CD4-positive, alpha-beta T cell treated with Interleukin-6 at 100 ng/mL for 8 hours (primary cell): ENCODE measurements around the gene PDIK1L.

Experiments used
- DNase-seq: peaks from one replicate; pipeline ENCODE4 v3.0.0-alpha.2; 2020; ENCODE audit warnings: mixed read lengths, low spot score

Gene PDIK1L

DNA sequence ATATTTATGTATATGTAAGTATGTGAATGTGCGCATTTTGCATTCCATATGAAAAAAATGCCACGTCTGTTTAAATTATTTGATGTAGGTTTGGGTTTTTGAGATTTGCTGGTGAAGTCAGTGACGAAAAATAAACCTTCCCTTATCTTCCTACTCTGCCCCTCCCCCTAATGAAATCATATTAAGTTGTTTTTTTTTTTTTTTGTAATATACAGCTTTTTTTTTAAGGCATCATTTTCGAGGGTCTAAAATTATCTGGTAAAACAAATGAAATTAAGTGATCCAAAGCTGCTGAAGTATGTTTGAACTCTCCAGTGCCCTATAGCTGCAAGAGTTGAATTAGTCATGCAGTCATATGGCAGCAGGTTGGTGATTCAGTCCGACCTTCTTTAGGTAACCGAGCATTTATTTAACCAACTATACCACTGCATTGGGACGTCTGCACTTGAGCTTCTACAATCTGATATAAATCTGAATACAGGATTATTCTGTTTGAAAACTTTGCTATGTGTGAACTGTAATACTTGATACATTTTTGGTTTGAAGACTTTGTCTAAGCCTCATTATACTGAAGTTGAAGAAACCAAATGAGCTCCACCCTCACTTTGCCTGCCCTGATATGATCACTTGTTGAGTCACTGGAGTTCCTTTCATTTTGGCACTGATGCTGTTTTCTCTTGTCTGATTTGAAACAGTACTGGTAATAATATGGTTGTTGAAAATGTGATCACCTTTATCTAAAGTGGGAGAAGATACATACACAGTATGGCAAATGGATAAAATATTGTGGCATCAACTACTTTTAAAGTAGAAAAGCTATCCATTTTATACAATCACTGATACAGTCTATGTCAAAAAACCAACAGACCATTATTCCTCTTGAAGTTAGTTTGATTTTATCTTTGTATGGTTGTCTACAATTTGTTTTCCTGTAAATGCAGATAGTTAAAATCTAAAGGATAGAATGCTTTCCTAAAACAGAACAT lies 11.7 kb downstream of the PDIK1L start:
- peak; percentile 28 for DNase-seq

DNA sequence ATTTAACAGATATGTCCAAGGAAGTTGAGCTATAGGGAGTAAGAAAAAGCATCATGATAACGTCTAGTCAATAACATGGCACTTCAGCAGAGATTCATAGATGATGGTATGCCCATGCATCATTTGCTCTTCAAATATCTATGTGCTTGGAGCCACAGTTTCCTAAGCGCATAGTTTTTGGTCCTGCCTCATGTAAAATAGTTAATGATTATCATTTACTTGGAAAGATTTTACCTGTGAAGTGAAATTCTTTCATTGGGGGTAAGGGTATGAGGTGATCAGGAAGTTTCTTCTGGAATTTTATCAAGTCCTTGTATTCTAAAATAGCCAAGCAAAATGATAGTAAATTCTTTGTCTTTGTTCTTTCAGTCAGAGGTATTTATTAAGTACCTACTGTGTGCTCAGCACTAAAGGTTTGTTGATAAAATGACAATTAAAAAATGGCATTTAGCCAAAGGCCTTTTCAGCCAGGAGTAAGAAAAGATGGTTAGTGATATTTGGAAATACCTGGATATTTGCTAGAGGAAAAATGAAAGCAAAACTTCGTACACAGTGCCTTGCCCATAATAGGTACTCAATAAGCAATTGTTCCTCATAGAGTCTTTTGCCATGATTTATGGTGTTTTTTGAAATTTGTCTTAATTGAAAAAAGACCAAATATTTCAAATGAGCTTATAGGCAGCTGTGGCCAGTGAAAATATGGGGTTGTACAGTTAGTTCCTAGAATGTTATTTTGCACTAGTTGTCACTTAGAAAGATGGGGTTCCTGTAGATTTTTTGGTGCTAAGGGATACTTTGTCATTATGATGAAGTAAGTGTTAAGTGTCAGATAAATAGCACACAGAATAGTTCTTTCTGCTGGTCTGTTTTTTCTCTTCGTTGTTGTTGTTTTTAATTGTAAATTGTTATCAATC lies 13.1 kb downstream of the PDIK1L start:
- no peak for DNase-seq

DNA sequence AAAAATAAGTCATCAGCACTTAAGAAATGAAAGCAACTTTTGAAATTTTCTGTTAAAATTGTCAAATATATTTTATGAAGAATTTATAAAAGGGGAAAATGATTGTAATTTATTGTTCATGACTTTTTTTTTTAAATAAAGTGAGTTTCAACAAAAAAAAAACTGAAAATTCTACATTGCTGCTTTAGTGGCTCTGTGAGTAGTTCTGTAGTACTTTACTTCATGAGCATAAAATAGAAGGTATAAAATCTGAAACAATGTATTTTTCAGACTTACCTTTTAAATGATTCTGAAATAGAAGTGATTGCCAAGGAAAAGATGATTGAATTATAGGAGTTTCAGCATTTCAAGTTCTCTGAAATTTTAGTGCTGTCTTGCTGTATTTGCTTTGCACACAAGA lies 13.8 kb downstream of the PDIK1L start:
- DNase-seq = no peak

DNA sequence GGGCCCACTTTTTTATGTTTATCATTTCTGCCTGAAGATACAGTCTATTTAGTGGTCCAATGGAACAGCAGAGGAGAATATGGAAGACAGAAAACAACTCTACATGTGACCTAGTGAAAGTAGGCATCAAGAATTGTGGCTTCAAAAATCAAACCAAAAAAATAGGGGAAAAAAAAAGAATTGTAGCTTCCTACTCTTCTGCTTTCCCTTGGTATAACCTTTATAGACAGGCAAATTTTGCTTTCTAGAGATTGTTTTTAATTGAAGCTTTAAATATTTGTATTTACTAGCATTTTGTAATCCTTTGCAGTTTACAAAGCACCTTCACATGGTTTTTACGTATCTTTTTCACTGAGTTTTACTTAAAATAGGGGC lies 14.3 kb downstream of the PDIK1L start:
- DNase-seq = no peak

DNA sequence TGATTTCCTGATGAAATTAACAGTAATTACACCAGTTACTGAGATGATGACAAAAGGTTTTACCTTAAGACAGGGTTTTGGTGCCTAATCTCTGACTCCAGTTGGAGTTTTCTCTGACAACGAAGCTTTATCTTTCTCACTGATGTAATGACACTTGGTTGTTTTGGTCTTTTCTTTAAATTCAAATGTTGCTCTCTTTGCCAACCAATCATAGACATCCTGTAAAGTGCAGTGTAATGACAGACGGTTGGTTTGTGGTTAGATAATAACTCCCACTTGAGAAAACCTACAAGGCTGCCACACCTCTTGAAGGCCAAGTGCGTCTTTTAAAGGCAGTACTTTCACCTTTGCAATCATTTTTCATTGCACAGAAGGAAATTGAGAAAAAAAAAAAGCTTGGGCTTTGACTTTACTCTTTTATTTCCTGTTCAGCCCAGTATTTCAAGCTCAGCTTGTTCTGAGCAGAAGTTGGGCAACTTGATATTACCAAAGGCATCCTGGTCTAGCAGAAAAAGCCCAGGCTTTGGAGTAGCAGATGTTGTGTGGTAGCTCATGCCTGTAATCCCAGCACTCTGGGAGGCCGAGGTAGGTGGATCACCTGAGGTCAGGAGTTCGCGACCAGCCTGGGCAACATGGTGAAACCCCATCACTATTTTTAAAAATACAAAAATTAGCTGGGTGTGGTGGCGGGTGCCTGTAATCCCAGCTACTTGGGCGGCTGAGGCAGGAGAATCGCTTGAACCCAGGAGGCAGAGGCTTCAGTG lies 14.9 kb downstream of the PDIK1L start:
- DNase-seq = peak; percentile 87

DNA sequence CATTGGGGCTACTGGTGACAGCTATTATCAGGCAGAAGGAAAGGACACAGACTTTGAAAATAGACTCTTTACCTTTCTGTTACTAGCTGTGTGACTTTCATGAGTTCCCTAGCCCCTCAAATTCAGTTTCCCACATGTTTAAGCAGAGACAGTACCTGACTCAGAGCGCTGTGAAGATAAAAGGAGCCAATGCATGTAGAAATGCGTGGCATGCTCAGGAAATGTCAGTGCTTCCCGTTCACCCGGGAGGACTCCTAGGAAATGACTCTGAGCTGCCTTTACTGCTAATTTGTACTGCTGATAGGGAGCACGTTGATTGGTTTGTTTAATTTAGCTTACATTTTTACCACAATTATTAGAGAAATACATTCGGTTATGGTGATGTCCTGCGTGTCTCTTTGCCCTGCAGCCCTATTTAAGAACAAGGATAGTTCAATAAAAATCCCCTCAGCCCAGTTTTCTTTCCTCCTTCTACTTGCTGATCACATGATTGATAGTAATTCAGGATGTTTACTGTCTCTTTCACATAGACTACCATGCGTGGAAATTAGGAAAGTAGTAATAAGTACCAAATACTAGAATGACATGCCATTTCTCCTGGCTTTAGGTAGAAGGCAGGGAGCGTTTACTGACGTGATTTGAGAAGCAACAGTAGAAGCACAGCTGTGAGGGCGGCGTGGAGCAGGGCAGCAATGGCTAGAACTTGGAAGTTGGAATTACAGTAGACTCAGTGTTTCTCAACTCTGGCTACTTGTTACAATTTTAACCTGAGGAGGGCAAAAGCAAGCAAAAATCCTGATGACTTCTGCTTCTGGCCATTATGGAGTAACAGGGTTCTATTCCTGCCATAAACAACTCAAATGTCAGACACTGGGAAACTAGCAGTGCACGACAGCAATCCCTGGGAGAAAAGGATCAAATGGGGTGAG lies 15.9 kb downstream of the PDIK1L start:
- peak; percentile 9 for DNase-seq

DNA sequence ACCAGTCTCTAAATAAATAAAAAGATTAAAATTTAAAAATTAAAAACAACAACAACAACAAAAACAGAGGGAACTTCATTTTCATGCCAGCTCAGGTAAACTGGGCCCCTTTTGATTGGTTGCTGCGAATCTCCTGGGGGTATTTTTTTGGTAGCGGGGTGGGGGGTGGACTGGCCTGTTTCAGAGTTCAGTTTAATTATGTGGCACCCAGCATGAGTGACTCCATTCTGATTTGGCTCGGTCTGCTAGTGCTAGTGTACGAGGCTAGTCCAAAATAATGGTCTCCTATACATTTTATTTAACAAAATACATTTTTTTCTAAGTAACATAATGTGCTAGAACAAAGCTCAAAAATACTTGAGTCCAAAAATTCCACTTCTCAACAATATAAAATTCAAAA lies 18.2 kb downstream of the PDIK1L start:
- no peak for DNase-seq

DNA sequence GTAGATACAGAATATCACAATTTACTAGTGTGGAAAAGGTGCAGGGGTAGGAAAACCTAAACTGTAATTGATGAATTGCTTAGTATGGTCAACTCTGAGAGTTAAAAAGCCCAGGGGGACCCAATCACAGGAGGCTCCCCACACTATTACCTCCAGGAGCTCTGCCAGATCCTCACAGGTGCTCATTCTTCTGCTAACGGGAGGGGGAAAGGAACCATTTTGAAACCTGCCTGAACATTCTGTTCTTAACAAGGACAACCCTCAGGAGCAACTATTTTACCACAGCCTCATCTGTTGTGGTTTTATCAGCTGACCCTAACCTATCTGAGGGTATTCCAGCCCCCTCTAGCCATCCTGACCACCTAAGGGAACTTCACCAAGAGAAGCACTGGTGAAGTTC lies 19.1 kb downstream of the PDIK1L start:
- no peak for DNase-seq

DNA sequence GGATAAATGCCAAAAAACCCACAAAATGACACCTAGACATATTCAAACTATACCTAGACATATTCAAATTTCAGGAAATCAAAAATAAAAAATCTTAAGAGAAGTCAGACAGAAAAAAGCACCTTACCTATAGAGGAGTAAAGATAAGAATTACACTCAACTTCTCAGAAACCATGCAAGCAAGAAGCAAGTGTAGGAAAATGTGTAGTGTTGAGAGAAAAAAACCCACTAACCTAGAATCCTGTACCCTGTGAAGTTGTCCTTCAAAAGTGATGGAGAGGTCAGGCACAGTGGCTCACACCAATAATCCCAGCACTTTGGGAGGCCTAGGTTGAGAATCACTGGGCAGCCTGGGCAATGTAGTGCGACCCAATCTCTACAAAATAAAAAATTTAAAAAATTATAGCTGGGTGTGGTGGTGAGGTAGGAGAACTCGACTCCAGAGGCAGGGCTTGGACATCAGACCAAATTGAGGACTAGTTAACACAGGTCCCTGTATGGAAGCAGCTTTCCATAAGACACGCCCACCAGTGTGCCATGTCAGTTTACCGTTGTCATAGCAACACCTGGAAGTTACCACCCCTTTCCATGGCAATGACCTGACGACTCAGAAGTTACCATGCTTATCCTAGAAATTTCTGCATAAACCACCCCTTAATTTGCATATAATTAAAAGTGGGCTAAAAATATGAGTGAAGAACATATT lies 20.7 kb downstream of the PDIK1L start:
- DNase-seq = no peak

DNA sequence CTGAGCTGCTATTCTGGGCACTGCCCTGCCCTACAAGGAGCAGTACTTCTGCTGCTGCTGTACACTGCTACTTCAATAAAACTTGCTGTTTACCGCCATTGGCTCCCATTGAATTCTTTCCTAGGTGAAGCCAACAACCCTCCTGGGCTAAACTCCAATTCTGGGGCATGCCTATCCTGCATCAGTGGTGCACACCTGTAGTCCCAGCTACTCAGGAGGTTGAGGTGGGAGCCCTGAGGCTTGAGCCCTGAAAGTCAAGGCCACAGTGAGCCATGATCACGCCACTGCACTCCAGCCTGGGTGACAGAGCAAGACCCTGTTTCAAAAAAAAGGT lies 21.2 kb downstream of the PDIK1L start:
- no peak for DNase-seq

DNA sequence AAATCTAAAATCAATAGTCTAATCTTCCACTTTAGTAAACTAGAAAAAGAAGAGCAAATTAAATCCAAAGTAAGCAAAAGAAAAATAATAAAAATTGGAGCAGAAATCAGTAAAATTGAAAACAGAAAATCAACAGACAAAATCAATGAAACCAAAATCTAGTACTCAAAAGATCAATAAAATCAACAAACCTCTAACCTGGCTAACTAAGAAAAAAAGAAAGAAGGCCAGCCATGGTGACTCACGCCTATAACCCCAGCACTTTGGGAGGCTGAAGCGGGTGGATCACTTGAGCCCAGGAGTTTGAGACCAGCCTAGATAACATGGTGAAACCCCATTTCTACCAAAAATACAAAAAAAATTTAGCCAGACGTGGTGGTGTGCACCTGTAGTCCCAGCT lies 22.8 kb downstream of the PDIK1L start:
- no peak for DNase-seq

DNA sequence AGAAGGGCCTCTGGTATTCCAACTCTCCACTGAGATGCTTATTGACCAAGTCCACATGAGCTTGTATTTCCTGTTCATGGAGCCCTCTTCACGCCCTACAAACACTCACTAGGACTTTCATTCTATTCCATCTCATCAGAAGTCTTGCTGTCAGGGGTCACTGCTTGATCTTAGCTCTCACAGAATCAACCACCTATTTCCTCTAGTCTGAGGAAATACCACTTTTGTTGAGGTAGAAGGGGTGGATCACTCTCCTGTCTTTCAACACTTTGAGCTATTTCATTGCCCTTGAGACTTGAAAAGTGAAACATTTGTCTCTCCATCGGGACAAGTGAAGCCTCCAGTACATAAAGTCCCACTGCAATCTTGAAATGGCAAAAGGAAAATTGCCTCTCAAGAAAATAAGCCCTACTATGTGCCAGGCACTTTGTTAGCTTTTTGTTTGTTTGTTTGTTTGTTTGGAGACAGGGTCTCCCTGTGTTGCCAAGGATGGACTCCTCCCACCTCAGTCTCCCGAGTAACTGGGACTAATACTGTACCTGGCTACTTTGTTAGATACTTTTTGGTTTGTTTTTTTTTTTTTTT lies 27.4 kb downstream of the PDIK1L start:
- no peak for DNase-seq

DNA sequence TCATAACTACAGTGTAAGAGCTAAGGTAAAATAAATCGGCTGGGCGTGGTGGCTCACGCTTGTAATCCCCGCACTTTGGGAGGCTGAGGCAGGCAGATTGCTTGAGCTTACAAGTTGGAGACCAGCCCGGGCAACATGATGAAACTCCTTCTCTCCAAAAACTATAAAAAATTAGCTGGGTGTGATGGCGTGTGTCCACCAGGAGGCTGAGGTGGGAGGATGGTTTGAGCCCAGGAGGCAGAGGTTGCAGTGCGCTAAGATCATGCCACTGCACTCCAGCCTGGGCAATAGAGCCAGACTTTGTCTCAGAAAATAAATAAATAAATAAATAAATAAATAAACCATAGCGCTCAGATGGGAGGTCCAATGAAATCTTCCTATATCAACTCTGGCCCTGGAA lies 30.5 kb downstream of the PDIK1L start:
- DNase-seq = no peak

DNA sequence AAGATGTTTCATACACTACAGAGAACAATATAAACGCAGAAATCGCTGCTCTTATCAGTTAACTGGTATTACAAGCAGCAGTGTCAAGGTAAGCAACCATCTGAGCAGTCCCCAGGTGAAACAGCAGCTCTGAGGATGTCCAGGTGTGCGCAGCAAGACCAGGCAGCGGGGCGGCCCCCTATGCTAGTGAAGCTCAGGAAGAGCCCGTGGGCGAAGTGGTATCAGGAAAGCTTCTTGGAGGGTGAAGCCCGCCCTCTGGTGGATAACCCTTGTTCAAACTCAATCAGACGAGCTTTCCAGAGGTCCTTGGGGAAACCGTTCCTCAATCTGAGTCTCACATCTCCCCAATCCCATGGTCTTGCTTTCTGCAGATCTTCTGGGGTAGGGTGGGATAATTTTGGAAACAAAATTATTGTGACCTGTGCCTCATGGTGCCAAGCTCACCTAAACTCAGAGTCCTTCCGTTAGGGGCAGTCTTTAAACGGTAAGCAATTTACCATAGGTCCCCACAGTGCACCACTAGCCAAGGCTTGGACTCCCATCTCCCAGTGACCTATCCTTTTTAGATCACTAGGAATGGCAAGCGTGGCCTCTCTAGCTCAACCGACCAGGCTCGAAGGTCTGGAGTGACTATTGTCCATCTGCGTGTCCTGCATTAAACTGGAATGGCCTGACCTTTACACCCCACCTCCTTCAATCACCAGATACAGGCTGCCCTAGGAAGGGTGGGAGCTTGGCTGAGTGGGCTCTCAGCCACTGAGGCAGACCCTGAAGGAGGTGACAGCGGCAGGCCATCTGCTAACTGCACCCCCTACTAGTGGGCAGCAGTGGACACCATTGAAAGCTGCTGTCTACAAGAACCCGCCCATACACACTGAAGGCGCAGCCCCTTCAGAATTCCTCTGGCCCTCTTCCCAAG lies 33.7 kb downstream of the PDIK1L start:
- DNase-seq = peak; percentile 82

DNA sequence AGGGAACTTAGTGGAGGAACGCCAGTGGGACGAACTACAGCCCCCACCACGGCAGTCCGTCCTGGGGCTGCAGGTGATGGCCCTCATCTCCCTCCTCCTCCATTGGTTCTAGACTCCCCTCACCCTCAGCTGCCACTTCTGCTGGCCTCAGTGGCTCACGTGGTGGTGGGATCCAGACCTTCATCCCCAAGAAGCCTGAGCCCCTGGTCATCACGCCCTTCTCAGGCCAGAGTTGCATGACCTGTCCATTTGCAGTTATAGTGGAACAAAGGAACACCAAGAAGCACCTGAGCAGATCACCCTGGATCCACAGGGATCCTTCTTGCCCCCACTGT lies 34.3 kb downstream of the PDIK1L start:
- no peak for DNase-seq

DNA sequence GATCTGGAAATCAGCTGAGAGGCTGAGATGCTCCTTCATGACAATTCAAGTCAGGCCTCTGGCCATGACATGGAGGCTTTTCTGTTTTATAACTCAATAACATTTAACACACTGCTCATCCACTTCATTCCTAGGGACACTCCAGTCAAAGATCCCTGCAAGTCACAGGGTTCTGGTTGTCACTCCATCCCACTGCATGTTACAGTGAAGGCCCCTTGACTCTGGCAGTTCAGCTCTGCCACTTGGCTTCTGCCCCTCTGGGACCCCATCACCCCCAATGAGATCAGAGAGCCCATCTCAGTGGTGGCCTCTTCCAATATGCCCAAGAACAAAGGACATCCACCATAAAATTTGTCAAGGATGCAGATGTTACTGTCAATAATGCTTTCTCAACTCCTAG lies 37.3 kb downstream of the PDIK1L start:
- DNase-seq = no peak

DNA sequence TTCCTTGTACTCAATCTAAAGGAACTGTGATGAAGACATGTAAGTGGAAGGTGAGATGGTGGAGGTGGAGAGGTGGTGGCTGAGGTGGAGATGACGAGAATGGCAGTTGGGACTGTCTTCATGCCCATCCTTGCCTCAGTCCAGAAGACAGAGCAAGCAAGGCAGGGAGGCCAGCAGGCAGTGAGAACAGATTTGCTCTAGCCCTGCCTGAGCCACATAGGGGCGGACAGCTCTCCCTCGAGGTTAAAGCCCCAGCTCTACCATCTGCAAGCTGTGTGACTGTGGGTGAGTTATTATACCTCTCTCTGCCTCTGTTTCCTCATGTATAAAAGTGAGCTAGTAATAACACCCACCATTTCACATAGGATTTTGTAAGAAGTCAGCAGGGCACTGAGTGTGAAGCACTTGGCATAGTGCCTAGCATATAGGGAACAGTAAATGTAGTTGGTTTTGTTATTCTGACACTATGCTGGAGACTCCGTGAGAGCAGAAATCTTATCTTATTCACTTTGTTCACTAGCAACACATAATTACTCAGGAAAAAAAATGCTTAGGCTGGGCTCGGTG lies 42.4 kb downstream of the PDIK1L start:
- DNase-seq = no peak

DNA sequence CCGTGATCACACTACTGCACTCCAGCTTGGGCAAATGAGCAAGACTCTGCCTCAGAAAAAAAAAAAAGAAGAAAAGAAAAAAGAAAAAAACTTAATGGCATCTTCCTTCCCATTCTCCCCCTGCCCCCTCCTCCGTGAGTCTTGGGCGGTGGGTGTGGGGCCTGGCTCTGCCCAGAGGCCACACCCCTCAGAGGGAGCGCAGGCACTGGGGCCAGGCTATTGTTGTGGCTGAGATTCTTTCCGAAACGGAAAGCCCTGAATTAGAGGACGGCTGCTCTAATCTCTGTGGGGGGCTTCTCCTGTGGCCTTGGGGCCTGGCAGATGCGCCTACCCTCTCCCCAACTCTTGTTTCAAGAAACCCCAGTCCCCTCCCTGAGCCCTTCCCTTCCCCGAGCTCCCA lies 43.1 kb downstream of the PDIK1L start:
- no peak for DNase-seq
